ENCODE data around the gene TMCO4. TPM values are rescaled to one million over a fixed set of nuclear protein-coding genes. Genes with fewer than 3 reads are reported as not detected.

Gene TMCO4
- total RNA-seq, 1 experiment from 2014 or later = 19.7 TPM

- no peak for DNase-seq
- H3K4me2 ChIP-seq (ENCODE audit: low read length) = no peak overlapping the region
- ChIA-PET CTCF (no interaction called here), POLR2A (ENCODE audit: unreplicated experiment) (interaction anchor here (0.5 kb wide), 1 partner anchor 412 kb away, joined by 4 read pairs; no protein-coding TSS in a partner anchor)
- no peak overlapping the region for H2AFZ ChIP-seq (ENCODE audit: low read length)
- H3K27me3 ChIP-seq (ENCODE audit: low read length) = no peaks in the 10 kb centered on the region
- no peaks in the 10 kb centered on the region for H3K36me3 ChIP-seq (ENCODE audit: low read depth, low read length)
- no peak overlapping the region for H3K9ac ChIP-seq (ENCODE audit: low read length)
- no peak for ATAC-seq
- H3K27ac ChIP-seq (ENCODE audit: low read length) = no peak overlapping the region
- H3K9me2 ChIP-seq (replicated peaks; ENCODE audit: low read length) = no peaks in the 10 kb centered on the region
- H3K4me1 ChIP-seq (ENCODE audit: insufficient read depth, low read length) = no peaks in the 10 kb centered on the region
- no peak for TF ChIP-seq EZH2 (IDR thresholded peaks at IDR 0.05; ENCODE audit: low read length, unreplicated experiment)
- no peak for TF ChIP-seq EZH2phosphoT487 (IDR thresholded peaks at IDR 0.05; ENCODE audit: borderline replicate concordance, low read length)
- TF ChIP-seq, protein P1, sequence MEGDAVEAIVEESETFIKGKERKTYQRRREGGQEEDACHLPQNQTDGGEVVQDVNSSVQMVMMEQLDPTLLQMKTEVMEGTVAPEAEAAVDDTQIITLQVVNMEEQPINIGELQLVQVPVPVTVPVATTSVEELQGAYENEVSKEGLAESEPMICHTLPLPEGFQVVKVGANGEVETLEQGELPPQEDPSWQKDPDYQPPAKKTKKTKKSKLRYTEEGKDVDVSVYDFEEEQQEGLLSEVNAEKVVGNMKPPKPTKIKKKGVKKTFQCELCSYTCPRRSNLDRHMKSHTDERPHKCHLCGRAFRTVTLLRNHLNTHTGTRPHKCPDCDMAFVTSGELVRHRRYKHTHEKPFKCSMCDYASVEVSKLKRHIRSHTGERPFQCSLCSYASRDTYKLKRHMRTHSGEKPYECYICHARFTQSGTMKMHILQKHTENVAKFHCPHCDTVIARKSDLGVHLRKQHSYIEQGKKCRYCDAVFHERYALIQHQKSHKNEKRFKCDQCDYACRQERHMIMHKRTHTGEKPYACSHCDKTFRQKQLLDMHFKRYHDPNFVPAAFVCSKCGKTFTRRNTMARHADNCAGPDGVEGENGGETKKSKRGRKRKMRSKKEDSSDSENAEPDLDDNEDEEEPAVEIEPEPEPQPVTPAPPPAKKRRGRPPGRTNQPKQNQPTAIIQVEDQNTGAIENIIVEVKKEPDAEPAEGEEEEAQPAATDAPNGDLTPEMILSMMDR (conservative IDR thresholded peaks at IDR 0.05; ENCODE audit: low read depth, low read length) = no peak
- H3K9me3 ChIP-seq (ENCODE audit: low read length) = no peaks in the 10 kb centered on the region
- BruUV-seq (replicated peaks) = no TSS peak
- H3F3A ChIP-seq (ENCODE audit: low read length, unreplicated experiment) = no peaks in the 10 kb centered on the region
- intact Hi-C loops (cut with micrococcal nuclease) = no loop called here
- no peaks in the 10 kb centered on the region for H4K20me1 ChIP-seq (ENCODE audit: low read length)
- H3K79me2 ChIP-seq (ENCODE audit: low read length) = no peaks in the 10 kb centered on the region
- H3K4me3 ChIP-seq (ENCODE audit: low read length) = no peak overlapping the region
Observed at GRCh38 chr1:19710825-19711611, 88.7 kb downstream of the TMCO4 start.

GRCh38 chr1:19709260-19709793, 90.4 kb downstream of the TMCO4 start:
- H3K36me3 ChIP-seq (ENCODE audit: low read depth, low read length) = no peaks in the 10 kb centered on the region
- no TSS peak for BruUV-seq (replicated peaks)
- no peaks in the 10 kb centered on the region for H3F3A ChIP-seq (ENCODE audit: low read length, unreplicated experiment)
- H4K20me1 ChIP-seq (ENCODE audit: low read length) = no peaks in the 10 kb centered on the region
- no peaks in the 10 kb centered on the region for H3K4me1 ChIP-seq (ENCODE audit: insufficient read depth, low read length)
- no peaks in the 10 kb centered on the region for H3K9me3 ChIP-seq (ENCODE audit: low read length)
- intact Hi-C loops (cut with micrococcal nuclease) = no loop called here
- H3K79me2 ChIP-seq (ENCODE audit: low read length) = no peaks in the 10 kb centered on the region
- H3K9ac ChIP-seq (ENCODE audit: low read length) = no peak overlapping the region
- POLR2A ChIA-PET (ENCODE audit: unreplicated experiment) = no interaction called here
- no peak overlapping the region for H3K4me3 ChIP-seq (ENCODE audit: low read length)
- H3K27ac ChIP-seq (ENCODE audit: low read length) = no peak overlapping the region
- H3K4me2 ChIP-seq (ENCODE audit: low read length) = no peak overlapping the region
- no peaks in the 10 kb centered on the region for H3K27me3 ChIP-seq (ENCODE audit: low read length)
- CTCF ChIA-PET = no interaction called here
- TF ChIP-seq, protein P1 (conservative IDR thresholded peaks at IDR 0.05; ENCODE audit: low read depth, low read length) = no peak
- TF ChIP-seq EZH2phosphoT487 (IDR thresholded peaks at IDR 0.05; ENCODE audit: borderline replicate concordance, low read length) (no peak), EZH2 (IDR thresholded peaks at IDR 0.05; ENCODE audit: low read length, unreplicated experiment) (no peak)
- H3K9me2 ChIP-seq (replicated peaks; ENCODE audit: low read length) = no peaks in the 10 kb centered on the region
- no peak for DNase-seq
- no peak for ATAC-seq
- H2AFZ ChIP-seq (ENCODE audit: low read length) = no peak overlapping the region

DNA sequence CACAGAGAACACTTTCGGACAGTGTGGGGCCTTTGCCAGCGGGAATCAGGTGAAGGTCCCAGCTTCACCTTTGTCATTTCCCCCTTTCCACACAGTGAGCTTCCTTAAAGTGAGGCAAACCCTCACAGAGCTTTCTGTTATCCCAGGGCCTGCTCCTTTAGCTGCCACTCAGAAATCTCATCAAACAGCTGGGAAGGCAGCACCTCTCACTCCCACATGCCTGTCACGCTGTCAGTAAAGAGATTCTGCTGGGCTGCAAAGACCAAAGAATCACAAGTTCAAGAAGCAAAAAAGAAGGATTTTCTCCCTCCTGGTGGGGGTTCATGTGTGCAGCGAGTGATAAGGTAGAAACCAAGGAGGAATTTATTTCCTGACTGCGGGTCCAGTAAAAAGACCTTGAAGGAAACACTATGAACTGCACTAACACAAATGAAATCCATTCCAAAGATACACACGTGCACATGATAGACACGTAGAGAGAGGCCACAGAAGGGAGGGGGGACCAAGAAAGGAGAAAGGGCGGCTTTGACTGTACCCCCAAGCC, 91.1 kb downstream of the TMCO4 start:
- BruUV-seq (replicated peaks) = no TSS peak

More for the DNA sequence above, 91.1 kb downstream of the TMCO4 start:
- H3K4me2 ChIP-seq (ENCODE audit: low read length) = no peak overlapping the region
- H3K4me1 ChIP-seq (ENCODE audit: insufficient read depth, low read length) = no peaks in the 10 kb centered on the region
- no peak overlapping the region for H3K4me3 ChIP-seq (ENCODE audit: low read length)
- H3K36me3 ChIP-seq (ENCODE audit: low read depth, low read length) = no peaks in the 10 kb centered on the region
- intact Hi-C loops (cut with micrococcal nuclease) = no loop called here
- no peaks in the 10 kb centered on the region for H3K9me2 ChIP-seq (replicated peaks; ENCODE audit: low read length)
- H3K79me2 ChIP-seq (ENCODE audit: low read length) = no peaks in the 10 kb centered on the region
- H3K27ac ChIP-seq (ENCODE audit: low read length) = no peak overlapping the region
- no peak overlapping the region for H2AFZ ChIP-seq (ENCODE audit: low read length)
- ChIA-PET CTCF (no interaction called here), POLR2A (ENCODE audit: unreplicated experiment) (no interaction called here)
- no peak for TF ChIP-seq EZH2phosphoT487 (IDR thresholded peaks at IDR 0.05; ENCODE audit: borderline replicate concordance, low read length)
- TF ChIP-seq, protein P1 (conservative IDR thresholded peaks at IDR 0.05; ENCODE audit: low read depth, low read length) = no peak
- no peak for TF ChIP-seq EZH2 (IDR thresholded peaks at IDR 0.05; ENCODE audit: low read length, unreplicated experiment)
- no peaks in the 10 kb centered on the region for H3K27me3 ChIP-seq (ENCODE audit: low read length)
- DNase-seq = no peak
- no peaks in the 10 kb centered on the region for H4K20me1 ChIP-seq (ENCODE audit: low read length)
- no peaks in the 10 kb centered on the region for H3F3A ChIP-seq (ENCODE audit: low read length, unreplicated experiment)
- H3K9ac ChIP-seq (ENCODE audit: low read length) = no peak overlapping the region
- no peaks in the 10 kb centered on the region for H3K9me3 ChIP-seq (ENCODE audit: low read length)
- no peak for ATAC-seq
